Right atrium auricular region (tissue), 2 donors: ENCODE results near the gene MAP3K12. TPM values are rescaled to one million over a fixed set of nuclear protein-coding genes. Genes with fewer than 3 reads are reported as not detected.
A peak's percentile ranks its signal among the peaks of the same experiment; 100 is the strongest.
"Not testable (repeated sequence)": the region's sequence is repeated elsewhere in the genome, so short reads cannot be mapped to it uniquely, and the experiment has no call there.

Experiments
- DNase-seq: peaks from one replicate; pipeline ENCODE4 v3.0.0-alpha.2; 2019; ENCODE audit warnings: low spot score
- H3K27ac ChIP-seq, 2 donors: fragments of 200-600 bp; sonication (generic); 1 replicate in 1 of 2; 2 replicates in 1 of 2; pipeline ENCODE4 v1.5.1; 2016 to 2019
- H3K27me3 ChIP-seq, 2 donors: fragments of 200-600 bp; sonication (generic); one replicate each; pipeline versions ENCODE4 v1.5.1 to v1.6.0; 2017 to 2019
- H3K36me3 ChIP-seq: fragments of 200-600 bp; sonication (generic); one replicate; pipeline ENCODE4 v1.5.1; 2016
- H3K4me1 ChIP-seq, 2 donors: fragments of 200-600 bp; sonication (generic); one replicate each; pipeline versions ENCODE4 v1.5.1 to v1.6.0; 2017 to 2019
- H3K4me3 ChIP-seq, 2 donors: fragments of 200-600 bp; sonication (generic); 1 replicate in 1 of 2; 2 replicates in 1 of 2; pipeline ENCODE4 v1.5.1; 2017 to 2019; ENCODE audit warnings: mild to moderate bottlenecking in 1 of 2, moderate library complexity in 1 of 2
- H3K9me3 ChIP-seq, 2 donors: fragments of 200-600 bp; sonication (generic); one replicate each; pipeline ENCODE4 v1.5.1; 2019
- total RNA-seq, 2 donors: library from RNA; depleted of rRNA; stranded (reverse); fragments of >200 nt; gene quantifications; one replicate each; pipeline ENCODE4 v1.1.0, GENCODE V29; 2016
- TF ChIP-seq, protein P1 (sequence below), 2 donors: fragments of 200-600 bp; sonication (generic); IDR thresholded peaks; one replicate each; pipeline ENCODE4 v1.5.1; 2019; ENCODE audit warnings: antibody characterized with exemption in 2 of 2

MAP3K12 gene
- total RNA-seq, 2 donors from 2014 or later = 2.6 to 9.8 TPM

DNA sequence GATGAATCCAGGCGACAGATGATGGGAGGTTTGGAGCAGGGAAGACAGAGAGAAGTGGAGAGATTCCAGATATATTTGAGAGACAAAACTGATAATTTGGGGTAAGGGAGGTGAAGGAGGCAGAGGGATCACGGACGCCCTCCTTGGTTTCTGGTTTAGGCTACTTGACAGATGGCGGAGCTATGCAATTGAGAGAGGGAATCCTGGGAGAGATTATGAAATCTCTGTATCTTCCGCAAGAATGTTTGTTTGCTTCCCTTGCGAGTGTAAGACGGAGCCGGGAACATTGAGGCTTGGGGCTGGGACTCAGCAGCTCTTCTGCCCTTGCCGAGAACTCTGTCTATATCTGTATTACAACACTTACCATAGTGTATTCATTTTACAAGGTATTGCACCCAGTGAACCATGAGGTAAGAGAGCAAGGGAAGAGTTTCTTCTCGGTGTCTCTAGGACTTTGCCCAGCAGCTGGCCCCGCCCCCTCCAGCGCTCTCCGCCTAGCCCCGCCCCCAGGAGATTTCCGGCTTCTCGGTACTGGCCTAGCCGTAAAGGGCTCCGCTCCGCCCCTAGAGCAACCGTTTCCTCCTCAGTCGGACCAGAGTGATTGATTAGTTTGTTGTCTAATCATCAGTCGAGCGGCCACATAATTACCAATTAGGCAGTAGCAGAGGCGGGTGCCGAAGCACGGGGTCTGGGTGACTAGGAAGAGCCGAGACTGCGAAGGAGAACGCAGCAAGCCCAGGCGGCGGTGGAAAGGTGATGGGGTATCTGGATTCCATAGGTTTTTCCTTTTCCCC lies 58.0 kb downstream of the MAP3K12 start, which contains the start of gene PRR13:
PRR13 (plus strand) TSS at position 695 of the 794 bp plus-strand sequence. CDS start 981 bp downstream, outside the sequence.
- TF ChIP-seq, protein P1, sequence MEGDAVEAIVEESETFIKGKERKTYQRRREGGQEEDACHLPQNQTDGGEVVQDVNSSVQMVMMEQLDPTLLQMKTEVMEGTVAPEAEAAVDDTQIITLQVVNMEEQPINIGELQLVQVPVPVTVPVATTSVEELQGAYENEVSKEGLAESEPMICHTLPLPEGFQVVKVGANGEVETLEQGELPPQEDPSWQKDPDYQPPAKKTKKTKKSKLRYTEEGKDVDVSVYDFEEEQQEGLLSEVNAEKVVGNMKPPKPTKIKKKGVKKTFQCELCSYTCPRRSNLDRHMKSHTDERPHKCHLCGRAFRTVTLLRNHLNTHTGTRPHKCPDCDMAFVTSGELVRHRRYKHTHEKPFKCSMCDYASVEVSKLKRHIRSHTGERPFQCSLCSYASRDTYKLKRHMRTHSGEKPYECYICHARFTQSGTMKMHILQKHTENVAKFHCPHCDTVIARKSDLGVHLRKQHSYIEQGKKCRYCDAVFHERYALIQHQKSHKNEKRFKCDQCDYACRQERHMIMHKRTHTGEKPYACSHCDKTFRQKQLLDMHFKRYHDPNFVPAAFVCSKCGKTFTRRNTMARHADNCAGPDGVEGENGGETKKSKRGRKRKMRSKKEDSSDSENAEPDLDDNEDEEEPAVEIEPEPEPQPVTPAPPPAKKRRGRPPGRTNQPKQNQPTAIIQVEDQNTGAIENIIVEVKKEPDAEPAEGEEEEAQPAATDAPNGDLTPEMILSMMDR (IDR thresholded peaks at IDR 0.05) = no peak
- no peaks in the 10 kb centered on the region for H3K27me3 ChIP-seq
- H3K36me3 ChIP-seq = peaks cover 16% of the 10 kb centered on the region
- H3K27ac ChIP-seq = peak within 1 kb of the TSS; percentile 87 to 89
- H3K4me1 ChIP-seq = peaks cover 0 to 21% of the 10 kb centered on the region in 2 donors
- no peaks in the 10 kb centered on the region for H3K9me3 ChIP-seq
- peak; percentile 99 for DNase-seq
- peak within 1 kb of the TSS; percentile 67 to 74 for H3K4me3 ChIP-seq

DNA sequence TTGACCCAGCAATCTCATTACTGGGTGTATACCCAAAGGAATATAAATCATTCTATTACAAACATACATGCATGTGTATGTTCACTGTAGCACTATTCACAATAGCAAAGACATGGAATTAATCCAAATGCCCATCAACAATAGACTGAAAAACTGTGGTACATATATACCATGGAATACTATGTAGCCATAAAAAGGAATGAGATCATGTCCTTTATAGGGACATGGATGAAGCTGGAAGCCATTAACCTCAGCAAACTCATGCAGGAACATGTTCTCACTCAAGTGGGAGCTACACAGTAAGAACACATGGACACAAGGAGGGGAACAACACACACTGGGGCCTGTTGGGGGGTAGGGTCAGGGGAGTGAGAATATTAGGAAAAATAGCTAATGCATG lies 59.7 kb downstream of the MAP3K12 start:
- not testable (repeated sequence) for H3K9me3 ChIP-seq, DNase-seq, H3K27ac ChIP-seq, H3K4me3 ChIP-seq, H3K27me3 ChIP-seq, H3K36me3 ChIP-seq
- peaks cover 0 to 21% of the 10 kb centered on the region in 2 donors for H3K4me1 ChIP-seq

DNA sequence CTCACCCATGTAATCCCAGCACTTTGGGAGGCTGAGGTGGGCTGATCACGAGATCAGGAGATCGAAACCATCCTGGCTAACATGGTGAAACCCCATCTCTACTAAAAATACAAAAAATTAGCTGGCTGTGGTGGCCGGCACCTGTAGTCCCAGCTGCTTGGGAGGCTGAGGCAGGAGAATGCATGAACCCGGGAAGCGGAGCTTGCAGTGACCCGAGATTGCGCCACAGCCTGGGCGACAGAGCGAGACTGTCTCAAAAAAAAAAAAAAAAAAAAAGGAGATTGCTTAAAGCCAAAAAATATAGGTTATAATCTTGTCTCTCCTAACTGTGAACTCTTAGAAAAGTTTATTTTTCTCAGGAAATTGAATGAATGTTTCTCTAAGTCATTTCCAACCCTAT lies 63.9 kb downstream of the MAP3K12 start:
- H3K27ac ChIP-seq, H3K36me3 ChIP-seq, DNase-seq, H3K4me1 ChIP-seq, H3K27me3 ChIP-seq, H3K4me3 ChIP-seq, H3K9me3 ChIP-seq: not testable (repeated sequence)

DNA sequence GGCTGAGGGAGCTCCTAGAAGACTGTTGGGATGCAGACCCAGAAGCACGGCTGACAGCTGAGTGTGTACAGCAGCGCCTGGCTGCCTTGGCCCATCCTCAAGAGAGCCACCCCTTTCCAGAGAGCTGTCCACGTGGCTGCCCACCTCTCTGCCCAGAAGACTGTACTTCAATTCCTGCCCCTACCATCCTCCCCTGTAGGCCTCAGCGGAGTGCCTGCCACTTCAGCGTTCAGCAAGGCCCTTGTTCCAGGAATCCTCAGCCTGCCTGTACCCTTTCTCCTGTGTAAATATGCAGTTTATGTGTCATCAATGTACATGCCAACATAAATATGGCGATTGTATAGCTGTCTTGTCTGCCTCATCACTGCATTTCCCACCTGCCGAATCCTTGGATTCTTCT lies 68.1 kb downstream of the MAP3K12 start:
- no peak overlapping the region for H3K27ac ChIP-seq
- no peaks in the 10 kb centered on the region for H3K9me3 ChIP-seq
- H3K4me1 ChIP-seq = no peaks in the 10 kb centered on the region
- no peaks in the 10 kb centered on the region for H3K36me3 ChIP-seq
- no peak overlapping the region for H3K4me3 ChIP-seq
- TF ChIP-seq, protein P1 (IDR thresholded peaks at IDR 0.05) = no peak
- no peak for DNase-seq
- no peaks in the 10 kb centered on the region for H3K27me3 ChIP-seq

DNA sequence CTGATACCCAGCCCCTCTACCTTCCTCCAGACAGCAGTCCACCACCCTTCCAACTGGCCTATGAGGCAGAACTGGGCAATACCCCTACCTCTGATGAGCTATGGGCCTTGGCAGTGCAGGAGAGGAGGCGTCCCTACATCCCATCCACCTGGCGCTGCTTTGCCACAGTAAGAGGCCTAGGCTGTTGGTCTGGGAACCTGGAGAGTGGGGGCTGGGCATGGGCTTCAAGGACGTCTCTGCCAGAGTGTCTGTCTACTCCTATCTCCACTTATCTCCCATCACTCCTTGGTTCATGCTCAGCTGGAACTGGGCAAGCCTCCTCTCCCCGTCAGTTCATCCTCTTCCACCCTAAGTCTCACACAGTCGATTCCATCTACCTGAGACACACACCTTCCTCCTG lies 69.1 kb downstream of the MAP3K12 start:
- peaks cover 0 to 3% of the 10 kb centered on the region in 2 donors for H3K4me1 ChIP-seq
- TF ChIP-seq, protein P1 (IDR thresholded peaks at IDR 0.05) = no peak
- H3K9me3 ChIP-seq = no peaks in the 10 kb centered on the region
- H3K27ac ChIP-seq = no peak overlapping the region
- H3K27me3 ChIP-seq = no peaks in the 10 kb centered on the region
- DNase-seq = no peak
- no peak overlapping the region for H3K4me3 ChIP-seq
- H3K36me3 ChIP-seq = no peaks in the 10 kb centered on the region

Other genes starting within 250 kb of the MAP3K12 start
- gene ESPL1, start 231.2 kb downstream of the MAP3K12 start, total RNA-seq = under 1 TPM; 0.12 to 0.59 TPM
- gene PFDN5, start 203.9 kb downstream of the MAP3K12 start, total RNA-seq = 100 to 1,000 TPM; 416 to 549 TPM
- gene MYG1, start 199.8 kb downstream of the MAP3K12 start, total RNA-seq = 10 to 100 TPM; 26.9 to 28.3 TPM
- gene AAAS, start 177.8 kb downstream of the MAP3K12 start, total RNA-seq = 10 to 100 TPM; 30.4 to 30.8 TPM
- gene SP7, start 163.1 kb downstream of the MAP3K12 start, total RNA-seq = not detected
- gene SP1, start 119.3 kb downstream of the MAP3K12 start, total RNA-seq = 10 to 100 TPM; 21.2 to 36.6 TPM
- under 1 TPM; 0.37 to 0.47 TPM for gene AMHR2, start 75.6 kb downstream of the MAP3K12 start, total RNA-seq
- gene PRR13, start 57.7 kb downstream of the MAP3K12 start, total RNA-seq = 10 to 100 TPM; 38.8 to 60.6 TPM
- 100 to 1,000 TPM; 288 to 378 TPM for gene PCBP2, start 47.4 kb downstream of the MAP3K12 start, total RNA-seq
- gene TARBP2, start 1.8 kb upstream of the MAP3K12 start, total RNA-seq = 10 to 100 TPM; 11.1 to 18.9 TPM
- not detected for gene NPFF, start 8.0 kb upstream of the MAP3K12 start, total RNA-seq
- gene ATF7, start 126.9 kb upstream of the MAP3K12 start, total RNA-seq = 10 to 100 TPM; 22.1 to 24.7 TPM
- 100 to 1,000 TPM; 481 to 659 TPM for gene ATP5MC2, start 176.6 kb upstream of the MAP3K12 start, total RNA-seq
- gene CALCOCO1, start 228.0 kb upstream of the MAP3K12 start, total RNA-seq = 100 to 1,000 TPM; 182 to 232 TPM